ENCODE data around the gene LEP.

DNA sequence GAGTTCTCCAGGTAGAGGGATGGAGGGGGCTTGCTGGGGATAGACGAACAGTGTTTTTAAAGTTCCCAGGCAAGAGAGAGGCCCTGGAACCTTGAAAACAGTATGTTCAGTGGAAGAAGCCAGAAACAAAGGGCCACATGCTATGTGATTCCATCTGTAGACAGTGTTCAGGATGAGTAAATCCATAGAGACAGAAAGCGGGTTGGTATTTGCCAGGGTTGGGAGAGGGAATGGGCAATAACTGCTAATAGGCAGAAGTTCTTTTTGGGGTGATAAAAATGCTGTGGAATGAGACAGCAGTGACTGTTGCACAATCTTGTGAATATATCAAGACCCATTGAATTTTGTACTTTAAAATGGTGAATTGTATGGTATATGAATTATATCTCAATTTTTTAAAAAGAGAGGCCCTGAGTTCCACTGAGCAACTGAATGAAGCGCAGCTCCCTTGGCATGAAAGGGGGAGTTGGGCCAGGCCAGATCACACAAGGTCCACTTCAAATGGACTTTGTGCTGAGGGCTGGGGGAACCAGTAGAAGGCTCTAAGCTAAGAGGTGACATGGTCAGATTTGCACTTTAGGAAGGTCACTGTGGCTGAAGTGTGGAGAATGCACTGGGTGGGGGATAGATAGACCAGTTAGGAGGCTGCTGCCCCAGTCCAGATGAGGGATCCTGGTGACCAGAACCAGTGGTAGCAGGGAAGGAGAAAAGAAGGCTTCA lies 34.0 kb downstream of the LEP start:
- TF ChIP-seq, protein P1, sequence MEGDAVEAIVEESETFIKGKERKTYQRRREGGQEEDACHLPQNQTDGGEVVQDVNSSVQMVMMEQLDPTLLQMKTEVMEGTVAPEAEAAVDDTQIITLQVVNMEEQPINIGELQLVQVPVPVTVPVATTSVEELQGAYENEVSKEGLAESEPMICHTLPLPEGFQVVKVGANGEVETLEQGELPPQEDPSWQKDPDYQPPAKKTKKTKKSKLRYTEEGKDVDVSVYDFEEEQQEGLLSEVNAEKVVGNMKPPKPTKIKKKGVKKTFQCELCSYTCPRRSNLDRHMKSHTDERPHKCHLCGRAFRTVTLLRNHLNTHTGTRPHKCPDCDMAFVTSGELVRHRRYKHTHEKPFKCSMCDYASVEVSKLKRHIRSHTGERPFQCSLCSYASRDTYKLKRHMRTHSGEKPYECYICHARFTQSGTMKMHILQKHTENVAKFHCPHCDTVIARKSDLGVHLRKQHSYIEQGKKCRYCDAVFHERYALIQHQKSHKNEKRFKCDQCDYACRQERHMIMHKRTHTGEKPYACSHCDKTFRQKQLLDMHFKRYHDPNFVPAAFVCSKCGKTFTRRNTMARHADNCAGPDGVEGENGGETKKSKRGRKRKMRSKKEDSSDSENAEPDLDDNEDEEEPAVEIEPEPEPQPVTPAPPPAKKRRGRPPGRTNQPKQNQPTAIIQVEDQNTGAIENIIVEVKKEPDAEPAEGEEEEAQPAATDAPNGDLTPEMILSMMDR (conservative IDR thresholded peaks at IDR 0.05; ENCODE audit: low read length) = no peak
- TF ChIP-seq EZH2phosphoT487 (IDR thresholded peaks at IDR 0.05; ENCODE audit: borderline replicate concordance, low read depth, low read length) = no peak

Data from OCI-LY7 (cell line).